GM19099 (cell line): Measurements from ENCODE around the gene RABL6.

Source experiments
- POLR2A ChIP-seq: IDR thresholded peaks from 3 replicates; pipeline ENCODE4 v1.6.1; 2011; ENCODE audit warnings: low read depth; ENCODE audit not compliant: insufficient read length; ENCODE audit errors: extremely low read depth

The RABL6 gene

GRCh38 chr9:136806067-136806466 is 1.7 kb upstream of the RABL6 start:
- TF ChIP-seq POLR2A = no peak

DNA sequence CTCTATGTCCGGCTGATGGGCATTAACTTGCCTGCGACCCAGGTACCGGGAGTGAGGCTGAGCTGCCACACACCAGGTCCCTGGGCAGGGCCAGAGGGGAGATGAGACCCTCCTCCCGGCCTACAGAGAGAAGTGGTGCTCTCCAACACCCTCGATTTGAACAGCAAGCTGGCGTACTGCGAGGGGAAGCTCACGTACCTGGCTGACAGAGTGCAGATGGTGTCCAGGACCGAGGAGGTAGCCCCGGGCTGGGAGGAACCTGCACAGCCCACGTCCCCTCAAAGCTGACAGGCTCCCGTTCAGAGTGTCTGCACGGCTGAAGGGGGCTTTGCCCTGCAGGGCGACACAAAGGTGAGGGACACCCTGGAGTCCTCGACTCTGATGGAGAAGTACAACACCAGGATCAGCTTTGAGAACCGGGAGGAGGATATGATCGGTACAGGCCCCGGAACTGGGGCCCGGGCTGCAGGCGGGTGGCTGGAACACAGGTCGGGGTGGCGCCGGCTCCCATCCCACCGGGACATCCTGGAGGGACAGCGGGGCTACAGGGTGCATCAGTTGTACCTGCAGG is 1.0 kb upstream of the RABL6 start:
- TF ChIP-seq POLR2A = no peak

DNA sequence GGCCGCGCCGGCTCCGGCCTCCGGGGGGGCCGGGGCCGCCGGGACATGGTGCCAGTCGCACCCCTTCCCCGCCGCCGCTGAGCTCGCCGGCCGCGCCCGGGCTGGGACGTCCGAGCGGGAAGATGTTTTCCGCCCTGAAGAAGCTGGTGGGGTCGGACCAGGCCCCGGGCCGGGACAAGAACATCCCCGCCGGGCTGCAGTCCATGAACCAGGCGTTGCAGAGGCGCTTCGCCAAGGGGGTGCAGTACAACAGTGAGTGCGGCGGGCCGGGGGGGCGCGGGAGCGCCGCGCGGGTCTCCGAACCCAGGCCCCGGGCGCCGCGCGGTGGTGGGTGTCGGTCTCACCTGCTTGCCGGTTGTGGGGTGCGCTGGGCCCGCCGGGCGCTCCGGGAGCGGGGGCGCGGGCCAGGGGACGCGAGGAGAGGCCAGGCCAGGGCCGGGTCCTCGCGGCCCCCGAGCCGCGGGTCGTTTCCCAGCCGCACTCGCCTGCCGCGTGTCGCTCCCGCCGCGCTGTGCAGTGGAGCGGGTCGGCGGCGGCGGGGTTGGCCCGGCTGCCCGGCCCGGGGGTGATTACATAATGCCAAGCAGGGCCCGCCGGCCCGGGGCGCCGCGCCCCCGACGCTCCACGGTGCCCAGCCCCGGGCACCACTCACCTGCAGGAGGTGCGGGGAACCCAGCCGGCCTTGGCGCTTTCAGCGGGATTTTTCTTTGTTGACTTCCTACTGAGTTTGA is 492 bp downstream of the RABL6 start:
- TF ChIP-seq POLR2A = no peak

GRCh38 chr9:136808806-136809158 is 1.0 kb downstream of the RABL6 start:
- no peak for TF ChIP-seq POLR2A

- TF ChIP-seq POLR2A = no peak
These were observed 7.1 kb downstream of the RABL6 start for GRCh38 chr9:136814725-136815421.

GRCh38 chr9:136815422-136815782 is 7.7 kb downstream of the RABL6 start:
- TF ChIP-seq POLR2A = no peak

- no peak for TF ChIP-seq POLR2A
These were observed 13.4 kb downstream of the RABL6 start for GRCh38 chr9:136820971-136821825.

- TF ChIP-seq POLR2A = no peak
These were observed 14.2 kb downstream of the RABL6 start for GRCh38 chr9:136821826-136822544.

DNA sequence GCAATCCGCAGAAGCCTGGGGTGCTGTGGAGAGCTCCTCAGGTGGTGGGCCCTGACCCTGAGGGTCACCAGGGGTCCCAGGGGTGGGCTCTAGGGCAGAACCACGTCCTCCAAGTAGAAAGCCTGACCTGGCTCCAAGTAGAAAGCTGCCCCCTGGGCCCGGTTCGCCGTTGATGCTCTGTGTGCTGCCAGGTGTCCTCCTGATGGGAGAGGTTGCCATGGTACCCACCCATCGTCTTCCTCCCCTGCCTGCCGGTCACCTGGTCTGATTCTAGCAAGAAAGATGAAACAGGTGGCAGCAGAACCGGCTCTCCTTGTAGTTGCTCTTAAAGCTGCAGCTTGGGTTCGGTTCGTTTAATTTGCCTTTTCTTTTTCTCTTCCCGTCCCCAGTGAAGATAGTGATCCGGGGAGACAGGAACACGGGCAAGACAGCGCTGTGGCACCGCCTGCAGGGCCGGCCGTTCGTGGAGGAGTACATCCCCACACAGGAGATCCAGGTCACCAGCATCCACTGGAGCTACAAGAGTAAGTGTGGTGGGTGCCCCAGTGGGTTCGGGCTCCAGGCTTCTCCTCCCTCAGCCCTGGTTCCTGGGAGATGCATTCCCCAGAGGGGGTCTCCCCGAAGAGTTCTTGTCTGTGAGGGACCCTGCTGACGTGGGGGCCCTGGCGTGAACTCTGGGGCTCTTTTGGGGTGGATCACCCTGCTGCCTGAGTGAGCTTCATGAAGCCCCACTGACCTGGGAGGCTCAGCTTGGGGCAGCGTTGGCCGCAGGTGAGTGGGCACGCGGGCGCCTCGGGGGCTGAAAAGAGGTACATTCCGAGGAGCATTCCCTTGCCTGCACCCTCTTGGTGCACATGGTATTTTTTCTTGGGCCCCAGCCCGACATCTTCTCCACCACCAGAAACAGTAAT is 15.6 kb downstream of the RABL6 start:
- no peak for TF ChIP-seq POLR2A

- no peak for TF ChIP-seq POLR2A
These were observed 16.9 kb downstream of the RABL6 start for GRCh38 chr9:136824496-136825225.

- TF ChIP-seq POLR2A = no peak
These were observed 17.8 kb downstream of the RABL6 start for GRCh38 chr9:136825295-136826187.

GRCh38 chr9:136826188-136826541 is 18.4 kb downstream of the RABL6 start:
- no peak for TF ChIP-seq POLR2A

DNA sequence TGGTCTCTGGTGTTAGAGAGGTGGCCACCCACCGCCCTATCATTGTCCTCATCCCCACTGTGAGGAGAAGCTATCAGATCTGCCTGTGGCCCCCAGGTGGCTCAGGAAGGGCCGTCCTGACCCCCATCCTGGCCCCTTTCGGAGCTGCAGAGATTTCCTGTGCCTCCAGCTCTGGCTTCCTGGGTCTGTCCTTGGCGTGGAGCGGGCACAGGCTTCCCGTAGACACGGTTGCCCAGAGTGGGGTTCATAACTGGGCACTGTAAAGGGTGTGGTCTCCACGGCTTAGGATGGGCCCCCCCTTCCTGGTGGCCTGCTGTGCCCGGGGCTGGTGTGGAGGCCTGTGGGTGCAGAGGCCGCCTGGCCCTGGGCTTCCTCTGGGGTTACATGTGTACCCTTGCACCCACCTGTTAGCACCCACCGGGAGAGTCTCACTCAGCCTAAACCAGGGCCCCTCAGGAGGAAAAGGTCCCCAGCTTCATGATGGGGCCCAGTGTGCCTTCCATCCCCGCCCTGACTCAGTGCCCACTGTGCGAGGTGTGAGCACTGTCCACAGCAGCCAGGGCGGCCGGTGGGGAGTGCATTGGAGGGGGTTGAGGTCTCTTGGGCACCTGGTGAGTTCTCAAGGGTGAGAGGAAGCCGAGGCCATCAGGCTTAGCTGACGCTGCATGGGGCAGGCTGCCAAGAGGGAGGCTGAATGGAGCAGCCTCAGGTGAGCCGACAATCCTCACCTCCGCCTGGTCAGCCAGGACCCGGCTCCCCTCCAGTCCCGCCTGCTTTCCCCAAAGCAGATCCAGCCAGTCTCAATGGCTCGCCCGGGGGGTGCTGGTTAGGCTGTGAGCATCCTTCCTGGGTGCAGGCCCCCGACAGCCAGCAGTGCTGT is 19.2 kb downstream of the RABL6 start:
- TF ChIP-seq POLR2A = no peak
